RWPE2 (cell line): ENCODE measurements around the gene CASP14.

ENCODE experiments used
- ATAC-seq: fragments of 200-7000 bp; cut with Tn5 transposase; 3 replicates; pipeline ENCODE4 v1.9.1; 2021; ENCODE audit warnings: low read depth
- DNase-seq: peaks from one replicate; pipeline ENCODE4 v3.0.0-alpha.2; 2020; ENCODE audit warnings: low spot score
- H3K27ac ChIP-seq: fragments of 450-650 bp; 2 replicates; pipeline ENCODE4 v1.5.1; 2017; ENCODE audit warnings: mild to moderate bottlenecking; ENCODE audit not compliant: poor library complexity, severe bottlenecking
- H3K27me3 ChIP-seq: fragments of 250-450 bp; sonication (Bioruptor Pico); 2 replicates; pipeline ENCODE4 v1.5.1; 2021; ENCODE audit warnings: mild to moderate bottlenecking, moderate library complexity; ENCODE audit not compliant: insufficient read depth, poor library complexity, severe bottlenecking
- H3K36me3 ChIP-seq: fragments of 250-450 bp; sonication (Bioruptor Pico); 2 replicates; pipeline ENCODE4 v1.5.1; 2020; ENCODE audit warnings: low read depth, mild to moderate bottlenecking, moderate library complexity
- H3K4me1 ChIP-seq: fragments of 250-450 bp; sonication (Bioruptor Pico); 2 replicates; pipeline ENCODE4 v1.5.1; 2021; ENCODE audit warnings: mild to moderate bottlenecking, moderate library complexity; ENCODE audit not compliant: insufficient read depth, poor library complexity, severe bottlenecking
- H3K4me3 ChIP-seq: fragments of 250-450 bp; sonication (Bioruptor Pico); 2 replicates; pipeline ENCODE4 v1.5.1; 2021; ENCODE audit warnings: mild to moderate bottlenecking, moderate library complexity; ENCODE audit not compliant: severe bottlenecking
- H3K9me3 ChIP-seq: fragments of 250-450 bp; sonication (Bioruptor Pico); 2 replicates; pipeline ENCODE4 v1.5.1; 2021; ENCODE audit warnings: mild to moderate bottlenecking, moderate library complexity; ENCODE audit not compliant: severe bottlenecking
- TF ChIP-seq, protein P1 (sequence below): fragments of 450-650 bp; IDR thresholded peaks from one replicate; pipeline ENCODE4 v1.5.1; 2017; ENCODE audit warnings: mild to moderate bottlenecking, moderate library complexity; ENCODE audit not compliant: poor library complexity, severe bottlenecking

The CASP14 gene, protein sequence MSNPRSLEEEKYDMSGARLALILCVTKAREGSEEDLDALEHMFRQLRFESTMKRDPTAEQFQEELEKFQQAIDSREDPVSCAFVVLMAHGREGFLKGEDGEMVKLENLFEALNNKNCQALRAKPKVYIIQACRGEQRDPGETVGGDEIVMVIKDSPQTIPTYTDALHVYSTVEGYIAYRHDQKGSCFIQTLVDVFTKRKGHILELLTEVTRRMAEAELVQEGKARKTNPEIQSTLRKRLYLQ

DNA sequence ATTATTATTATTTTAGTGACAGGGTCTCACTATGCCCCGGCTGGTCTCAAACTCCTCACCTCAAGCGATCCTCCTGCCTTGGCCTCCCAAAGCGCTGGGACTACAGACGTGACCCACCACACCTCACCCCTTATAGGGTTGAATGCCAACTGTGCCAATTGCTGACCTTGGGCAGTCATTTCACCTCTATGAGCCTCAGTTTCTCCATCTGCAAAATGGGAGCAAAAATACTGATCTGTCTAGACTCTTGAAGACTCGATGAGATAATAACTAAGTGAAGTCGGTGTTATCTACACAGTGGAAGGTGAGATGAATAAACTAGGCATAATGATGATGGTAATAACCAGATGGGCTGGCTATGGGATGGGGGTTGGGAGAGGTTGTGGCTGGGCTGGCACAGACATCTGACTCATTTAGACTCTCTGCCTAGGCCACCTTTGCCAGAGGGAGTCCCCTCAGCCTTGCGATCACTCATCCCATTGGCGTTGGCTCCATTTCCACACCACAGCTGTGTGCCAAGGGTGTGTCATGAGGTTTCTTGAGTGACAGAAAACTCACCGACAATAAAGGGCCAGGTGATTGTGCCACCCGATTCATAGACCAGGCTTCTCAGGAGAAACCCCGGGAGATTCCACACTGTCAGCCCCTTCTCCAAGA lies at the start of gene CASP14:
CASP14 (plus strand) TSS at position 596 of the 657 bp plus-strand sequence. CDS start 2,772 bp downstream, outside the sequence.
- Histone ChIP-seq H3K4me3 (no peak within 1 kb of the TSS), H3K27ac (no peak within 1 kb of the TSS), H3K27me3 (no peaks in the 10 kb centered on the region), H3K4me1 (no peaks in the 10 kb centered on the region), H3K36me3 (no peaks in the 10 kb centered on the region), H3K9me3 (no peaks in the 10 kb centered on the region)
- TF ChIP-seq, protein P1, sequence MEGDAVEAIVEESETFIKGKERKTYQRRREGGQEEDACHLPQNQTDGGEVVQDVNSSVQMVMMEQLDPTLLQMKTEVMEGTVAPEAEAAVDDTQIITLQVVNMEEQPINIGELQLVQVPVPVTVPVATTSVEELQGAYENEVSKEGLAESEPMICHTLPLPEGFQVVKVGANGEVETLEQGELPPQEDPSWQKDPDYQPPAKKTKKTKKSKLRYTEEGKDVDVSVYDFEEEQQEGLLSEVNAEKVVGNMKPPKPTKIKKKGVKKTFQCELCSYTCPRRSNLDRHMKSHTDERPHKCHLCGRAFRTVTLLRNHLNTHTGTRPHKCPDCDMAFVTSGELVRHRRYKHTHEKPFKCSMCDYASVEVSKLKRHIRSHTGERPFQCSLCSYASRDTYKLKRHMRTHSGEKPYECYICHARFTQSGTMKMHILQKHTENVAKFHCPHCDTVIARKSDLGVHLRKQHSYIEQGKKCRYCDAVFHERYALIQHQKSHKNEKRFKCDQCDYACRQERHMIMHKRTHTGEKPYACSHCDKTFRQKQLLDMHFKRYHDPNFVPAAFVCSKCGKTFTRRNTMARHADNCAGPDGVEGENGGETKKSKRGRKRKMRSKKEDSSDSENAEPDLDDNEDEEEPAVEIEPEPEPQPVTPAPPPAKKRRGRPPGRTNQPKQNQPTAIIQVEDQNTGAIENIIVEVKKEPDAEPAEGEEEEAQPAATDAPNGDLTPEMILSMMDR: no peak
- DNase-seq: no peak
- ATAC-seq: no peak

DNA sequence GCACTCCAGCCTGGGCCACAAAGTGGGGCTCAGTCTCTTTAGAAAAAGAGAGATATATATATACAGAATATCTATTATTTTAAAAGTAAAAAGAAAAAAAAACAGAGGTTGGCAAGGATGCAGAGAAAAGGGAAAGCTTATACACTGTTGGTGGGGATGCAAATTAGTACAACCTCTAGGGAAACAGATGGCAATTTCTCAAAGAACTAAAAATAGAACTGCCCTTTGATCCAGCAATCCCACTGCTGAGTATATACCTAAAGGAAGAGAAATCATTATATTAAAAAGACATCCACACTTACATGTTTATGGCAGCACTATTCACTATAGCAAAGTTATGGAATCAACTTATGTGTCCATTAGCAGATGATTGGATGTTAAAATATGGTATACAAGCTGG lies 41.0 kb upstream of the CASP14 start:
- Histone ChIP-seq H3K36me3 (no peaks in the 10 kb centered on the region), H3K27ac (no peak overlapping the region), H3K4me3 (no peak overlapping the region), H3K4me1 (no peaks in the 10 kb centered on the region), H3K27me3 (peaks cover 19% of the 10 kb centered on the region), H3K9me3 (no peaks in the 10 kb centered on the region)
- DNase-seq: no peak
- TF ChIP-seq, protein P1: no peak
- no peak for ATAC-seq

DNA sequence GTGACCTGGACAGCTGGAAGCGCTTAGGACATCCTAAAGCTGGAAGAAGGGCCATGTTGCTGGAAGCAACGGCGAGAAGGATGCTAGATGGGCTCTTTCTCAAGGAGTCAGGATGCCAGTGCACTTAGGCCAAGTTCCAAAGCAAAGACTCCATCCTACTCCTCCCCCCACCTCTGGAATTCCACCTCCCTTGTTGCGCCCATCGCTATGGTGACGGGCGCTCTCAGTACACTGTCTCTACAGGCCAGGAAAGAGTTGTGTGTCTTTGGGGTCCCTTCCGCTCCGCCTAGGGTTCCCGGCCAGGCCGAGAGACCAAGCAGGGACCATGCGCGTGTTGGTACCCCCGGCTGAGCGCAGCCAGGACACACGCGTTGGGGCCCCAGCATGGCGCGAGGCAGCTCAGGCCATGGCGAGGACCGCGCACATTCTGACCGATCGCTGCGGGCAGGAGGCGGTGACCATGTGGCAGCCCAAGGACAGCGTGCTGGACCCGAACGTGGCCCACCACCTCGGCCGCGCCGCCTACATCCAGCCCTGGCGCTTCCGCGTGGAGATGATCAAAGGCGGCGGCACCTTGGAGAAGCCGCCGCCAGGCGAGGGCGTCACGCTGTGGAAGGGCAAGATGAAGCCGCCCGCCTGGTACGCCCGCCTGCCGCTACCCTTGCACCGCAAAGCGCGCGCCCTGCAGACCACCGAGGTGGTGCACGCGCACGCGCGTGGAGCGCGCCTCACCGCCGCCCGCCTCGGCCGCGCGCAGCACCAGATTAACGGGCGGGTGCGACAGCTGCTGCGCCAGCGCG lies 38.6 kb upstream of the CASP14 start:
- TF ChIP-seq, protein P1: no peak
- ATAC-seq: no peak
- no peak overlapping the region for H3K4me3 ChIP-seq

DNA sequence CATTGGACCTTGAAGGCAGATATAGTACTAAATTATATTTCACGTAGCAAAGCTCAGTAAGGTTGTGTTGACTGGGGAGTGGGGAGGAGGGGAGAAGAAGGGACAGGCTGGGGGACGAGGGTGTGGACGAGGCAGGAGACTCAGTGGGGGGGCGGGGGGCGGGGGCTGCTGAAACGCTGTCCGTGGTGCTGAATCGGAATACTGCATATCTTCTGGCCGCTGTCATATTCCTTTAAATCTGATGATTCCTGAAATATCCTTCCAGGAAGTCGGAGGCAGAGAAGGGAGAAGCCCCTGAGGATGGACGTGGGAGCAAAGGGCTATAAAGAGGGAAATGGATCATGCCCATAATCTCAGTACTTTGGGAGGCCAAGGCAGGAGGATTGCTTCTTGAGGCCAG lies 34.7 kb upstream of the CASP14 start:
- Histone ChIP-seq H3K27me3 (peaks cover 14% of the 10 kb centered on the region), H3K9me3 (no peaks in the 10 kb centered on the region), H3K4me3 (no peak overlapping the region), H3K27ac (no peak overlapping the region), H3K4me1 (no peaks in the 10 kb centered on the region), H3K36me3 (no peaks in the 10 kb centered on the region)
- ATAC-seq (no peak), DNase-seq (no peak)
- TF ChIP-seq, protein P1: no peak

More for the DNA sequence above, 38.6 kb upstream of the CASP14 start:
- peaks cover 19% of the 10 kb centered on the region for H3K27me3 ChIP-seq
- no peak overlapping the region for H3K27ac ChIP-seq
- DNase-seq: no peak
- no peaks in the 10 kb centered on the region for H3K36me3 ChIP-seq
- no peaks in the 10 kb centered on the region for H3K4me1 ChIP-seq
- no peaks in the 10 kb centered on the region for H3K9me3 ChIP-seq
